Loucy (cell line): ENCODE data around the gene MAP3K15.

Experiments used
- H2AFZ ChIP-seq: fragments of 200-600 bp; sonication (generic); 2 replicates; pipeline ENCODE4 v1.6.0; 2016; ENCODE audit warnings: antibody characterized with exemption, mild to moderate bottlenecking, low read length, moderate library complexity
- H3F3A ChIP-seq: fragments of 200-600 bp; 2 replicates; pipeline ENCODE4 v1.6.0; 2016; ENCODE audit warnings: antibody characterized with exemption, low read depth, mild to moderate bottlenecking
- H3K27me3 ChIP-seq: fragments of 200-600 bp; sonication (generic); 2 replicates; pipeline ENCODE4 v1.6.1; 2014; ENCODE audit warnings: low read length, mild to moderate bottlenecking; ENCODE audit not compliant: insufficient read depth, poor library complexity, severe bottlenecking
- H3K36me3 ChIP-seq: fragments of 200-600 bp; sonication (generic); 2 replicates; pipeline ENCODE4 v1.6.1; 2016; ENCODE audit warnings: low read length; ENCODE audit not compliant: insufficient read depth
- H3K4me1 ChIP-seq: fragments of 200-600 bp; sonication (generic); 2 replicates; pipeline ENCODE4 v1.5.1; 2014; ENCODE audit warnings: low read length, mild to moderate bottlenecking; ENCODE audit not compliant: insufficient read depth, poor library complexity, severe bottlenecking
- H3K4me2 ChIP-seq: fragments of 200-600 bp; sonication (generic); 2 replicates; pipeline ENCODE4 v1.6.0; 2014; ENCODE audit warnings: antibody characterized with exemption, low read length, low read depth, mild to moderate bottlenecking; ENCODE audit not compliant: poor library complexity, severe bottlenecking
- H3K4me3 ChIP-seq: fragments of 200-600 bp; sonication (generic); 2 replicates; pipeline ENCODE4 v1.5.1; 2014; ENCODE audit warnings: low read length, mild to moderate bottlenecking, mixed read lengths; ENCODE audit not compliant: poor library complexity, severe bottlenecking
- H3K79me2 ChIP-seq: fragments of 200-600 bp; sonication (generic); 2 replicates; pipeline ENCODE4 v1.6.1; 2014; ENCODE audit warnings: low read length; ENCODE audit not compliant: insufficient read depth
- H3K9ac ChIP-seq: fragments of 200-600 bp; sonication (generic); 2 replicates; pipeline ENCODE4 v1.6.0; 2014; ENCODE audit warnings: mild to moderate bottlenecking, low read depth, low read length, moderate library complexity; ENCODE audit not compliant: poor library complexity, severe bottlenecking
- H3K9me2 ChIP-seq: fragments of 200-600 bp; sonication (generic); replicated peaks from 2 replicates; pipeline ENCODE4 v1.6.1; 2016; ENCODE audit warnings: low read depth, low read length, mixed read lengths
- H3K9me3 ChIP-seq: fragments of 200-600 bp; sonication (generic); 2 replicates; pipeline ENCODE4 v1.6.1; 2014; ENCODE audit warnings: mild to moderate bottlenecking, antibody characterized with exemption, low read length, low read depth; ENCODE audit not compliant: insufficient read depth
- H4K20me1 ChIP-seq: fragments of 200-600 bp; sonication (generic); 2 replicates; pipeline ENCODE4 v1.6.0; 2014; ENCODE audit warnings: antibody characterized with exemption, low read length, mild to moderate bottlenecking; ENCODE audit not compliant: insufficient read depth, poor library complexity, severe bottlenecking
- EZH2phosphoT487 ChIP-seq: fragments of 200-600 bp; IDR thresholded peaks from 2 replicates; pipeline ENCODE4 v1.6.1; 2018; ENCODE audit warnings: antibody characterized with exemption, mild to moderate bottlenecking, moderate library complexity, borderline replicate concordance
- TF ChIP-seq, protein P1 (sequence below): fragments of 200-600 bp; sonication (generic); conservative IDR thresholded peaks from 2 replicates; pipeline ENCODE4 v1.5.1; 2014; ENCODE audit warnings: mild to moderate bottlenecking, antibody characterized with exemption, low read length

The MAP3K15 gene

GRCh38 chrX:19372170-19372546, 143.2 kb downstream of the MAP3K15 start:
- H3K4me2 ChIP-seq: peak overlapping the region; percentile 75

GRCh38 chrX:19370061-19370460, 145.2 kb downstream of the MAP3K15 start:
- Histone ChIP-seq H3K27me3 (no peaks in the 10 kb centered on the region), H3K9ac (no peak overlapping the region), H3K9me2 (no peaks in the 10 kb centered on the region), H4K20me1 (no peaks in the 10 kb centered on the region), H3K4me2 (no peak overlapping the region), H3K9me3 (no peaks in the 10 kb centered on the region), H2AFZ (no peak overlapping the region), H3K79me2 (no peaks in the 10 kb centered on the region), H3K36me3 (no peaks in the 10 kb centered on the region), H3K4me3 (no peak overlapping the region), H3K4me1 (no peaks in the 10 kb centered on the region), H3F3A (no peaks in the 10 kb centered on the region)
- TF ChIP-seq EZH2phosphoT487: no peak
- TF ChIP-seq, protein P1, sequence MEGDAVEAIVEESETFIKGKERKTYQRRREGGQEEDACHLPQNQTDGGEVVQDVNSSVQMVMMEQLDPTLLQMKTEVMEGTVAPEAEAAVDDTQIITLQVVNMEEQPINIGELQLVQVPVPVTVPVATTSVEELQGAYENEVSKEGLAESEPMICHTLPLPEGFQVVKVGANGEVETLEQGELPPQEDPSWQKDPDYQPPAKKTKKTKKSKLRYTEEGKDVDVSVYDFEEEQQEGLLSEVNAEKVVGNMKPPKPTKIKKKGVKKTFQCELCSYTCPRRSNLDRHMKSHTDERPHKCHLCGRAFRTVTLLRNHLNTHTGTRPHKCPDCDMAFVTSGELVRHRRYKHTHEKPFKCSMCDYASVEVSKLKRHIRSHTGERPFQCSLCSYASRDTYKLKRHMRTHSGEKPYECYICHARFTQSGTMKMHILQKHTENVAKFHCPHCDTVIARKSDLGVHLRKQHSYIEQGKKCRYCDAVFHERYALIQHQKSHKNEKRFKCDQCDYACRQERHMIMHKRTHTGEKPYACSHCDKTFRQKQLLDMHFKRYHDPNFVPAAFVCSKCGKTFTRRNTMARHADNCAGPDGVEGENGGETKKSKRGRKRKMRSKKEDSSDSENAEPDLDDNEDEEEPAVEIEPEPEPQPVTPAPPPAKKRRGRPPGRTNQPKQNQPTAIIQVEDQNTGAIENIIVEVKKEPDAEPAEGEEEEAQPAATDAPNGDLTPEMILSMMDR: no peak

More at GRCh38 chrX:19372170-19372546, 143.2 kb downstream of the MAP3K15 start:
- TF ChIP-seq EZH2phosphoT487: no peak
- TF ChIP-seq, protein P1: peak; percentile 70
- Histone ChIP-seq H4K20me1 (no peaks in the 10 kb centered on the region), H3K9me3 (no peaks in the 10 kb centered on the region), H3F3A (no peaks in the 10 kb centered on the region), H3K9me2 (no peaks in the 10 kb centered on the region), H2AFZ (peak overlapping the region; percentile 93), H3K4me3 (peak overlapping the region; percentile 68), H3K27me3 (no peaks in the 10 kb centered on the region), H3K4me1 (no peaks in the 10 kb centered on the region), H3K36me3 (no peaks in the 10 kb centered on the region), H3K79me2 (no peaks in the 10 kb centered on the region), H3K9ac (peak overlapping the region; percentile 36)

- no peak overlapping the region for H3K4me3 ChIP-seq
- H4K20me1 ChIP-seq: no peaks in the 10 kb centered on the region
- no peaks in the 10 kb centered on the region for H3K9me2 ChIP-seq
- no peaks in the 10 kb centered on the region for H3F3A ChIP-seq
- no peaks in the 10 kb centered on the region for H3K36me3 ChIP-seq
- H2AFZ ChIP-seq: no peak overlapping the region
- no peaks in the 10 kb centered on the region for H3K79me2 ChIP-seq
- no peak overlapping the region for H3K9ac ChIP-seq
- H3K27me3 ChIP-seq: no peaks in the 10 kb centered on the region
- H3K4me2 ChIP-seq: no peak overlapping the region
- no peaks in the 10 kb centered on the region for H3K9me3 ChIP-seq
- H3K4me1 ChIP-seq: no peaks in the 10 kb centered on the region
- TF ChIP-seq, protein P1: no peak
- no peak for TF ChIP-seq EZH2phosphoT487
These were observed 146.7 kb downstream of the MAP3K15 start for GRCh38 chrX:19368576-19368975.
